Cortex of kidney (tissue), 1 donor: ENCODE measurements around the gene STK32C.

Experiments used
- DNase-seq: peaks from one replicate; lab custom pipeline; 2025; lab: John Stamatoyannopoulos, UW

STK32C gene

GRCh38 chr10:132265890-132266496 is 41.8 kb downstream of the STK32C start:
- DNase-seq, result no peak

- no peak for DNase-seq
Observed at GRCh38 chr10:132264966-132265889, 42.5 kb downstream of the STK32C start.

GRCh38 chr10:132264306-132264950 is 43.3 kb downstream of the STK32C start:
- DNase-seq, result no peak

- no peak for DNase-seq
Observed at GRCh38 chr10:132263866-132264265, 43.9 kb downstream of the STK32C start.

GRCh38 chr10:132259702-132260482 is 47.9 kb downstream of the STK32C start:
- DNase-seq, result no peak

GRCh38 chr10:132258423-132258822 is 49.3 kb downstream of the STK32C start:
- DNase-seq, result no peak

- no peak for DNase-seq
Observed at GRCh38 chr10:132257907-132258306, 49.8 kb downstream of the STK32C start.

GRCh38 chr10:132257271-132257670 is 50.5 kb downstream of the STK32C start:
- DNase-seq, result no peak

- DNase-seq, result no peak
Observed at GRCh38 chr10:132256866-132257265, 50.9 kb downstream of the STK32C start.

GRCh38 chr10:132255489-132256344 is 52.0 kb downstream of the STK32C start:
- no peak for DNase-seq

- no peak for DNase-seq
Observed at GRCh38 chr10:132254841-132255240, 52.9 kb downstream of the STK32C start.

- DNase-seq, result no peak
Observed at GRCh38 chr10:132253092-132253687, 54.6 kb downstream of the STK32C start.

GRCh38 chr10:132252412-132252811 is 55.3 kb downstream of the STK32C start:
- no peak for DNase-seq

- DNase-seq, result no peak
Observed at GRCh38 chr10:132251928-132252327, 55.8 kb downstream of the STK32C start.

GRCh38 chr10:132250481-132251475 is 57.0 kb downstream of the STK32C start:
- DNase-seq, result no peak

- no peak for DNase-seq
Observed at GRCh38 chr10:132249824-132250375, 57.9 kb downstream of the STK32C start.

GRCh38 chr10:132249226-132249724 is 58.5 kb downstream of the STK32C start:
- DNase-seq, result no peak

GRCh38 chr10:132248455-132249225 is 59.1 kb downstream of the STK32C start:
- DNase-seq, result no peak
